Stimulated activated CD4-positive, alpha-beta T cell treated with anti-CD3 and anti-CD28 coated beads, Interleukin-15, amount 100 ng/mL, for 1 hour (primary cell): ENCODE measurements around the gene EPHB2.

ENCODE experiments used
- DNase-seq, 2 donors: peaks; one replicate each; pipeline ENCODE4 v3.0.0-alpha.2; 2020; ENCODE audit warnings: low read depth in 1 of 2, low spot score in 1 of 2

Gene EPHB2

DNA sequence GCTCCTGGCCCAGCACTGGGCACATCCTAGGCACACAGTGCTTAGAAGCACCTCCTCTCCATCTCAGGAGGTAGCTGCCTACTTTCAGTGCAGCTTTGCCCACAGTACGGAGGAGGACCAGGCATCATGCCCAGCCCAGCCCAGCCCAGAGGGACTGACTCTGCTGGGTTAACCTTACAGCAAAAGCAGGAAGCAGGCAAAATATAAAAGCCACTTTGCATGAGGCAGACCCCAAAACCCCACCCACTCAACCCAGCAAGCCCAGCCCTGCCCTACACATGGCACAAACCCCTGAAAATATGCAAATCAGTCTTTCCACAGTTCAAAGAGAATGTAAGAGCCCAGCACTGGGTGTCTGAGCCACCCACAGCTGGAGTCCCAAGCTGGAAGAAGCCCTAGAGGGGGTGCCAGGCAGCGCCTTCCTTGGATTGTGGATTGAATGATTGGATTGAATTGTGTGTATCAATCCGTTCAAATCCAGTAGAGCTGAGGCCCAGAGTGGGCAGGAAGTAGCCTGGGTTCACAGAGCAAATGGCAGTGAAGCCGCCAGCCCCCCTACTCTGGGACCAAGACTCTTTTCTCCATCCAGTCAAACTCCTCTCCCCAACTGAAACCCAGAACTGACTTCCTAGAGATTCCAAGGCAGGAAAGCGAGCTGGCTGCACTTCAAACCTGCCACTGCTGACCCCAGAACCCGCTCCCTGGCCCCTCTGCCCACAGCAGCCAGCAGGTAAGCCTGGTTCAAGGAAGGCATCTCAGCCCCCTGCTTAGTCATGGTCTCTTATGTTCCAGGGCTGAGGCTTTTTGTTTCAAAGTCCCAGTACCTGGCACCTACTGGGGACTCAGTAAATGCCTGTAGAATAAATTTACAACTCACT lies 144.3 kb downstream of the EPHB2 start:
- DNase-seq = no peak

DNA sequence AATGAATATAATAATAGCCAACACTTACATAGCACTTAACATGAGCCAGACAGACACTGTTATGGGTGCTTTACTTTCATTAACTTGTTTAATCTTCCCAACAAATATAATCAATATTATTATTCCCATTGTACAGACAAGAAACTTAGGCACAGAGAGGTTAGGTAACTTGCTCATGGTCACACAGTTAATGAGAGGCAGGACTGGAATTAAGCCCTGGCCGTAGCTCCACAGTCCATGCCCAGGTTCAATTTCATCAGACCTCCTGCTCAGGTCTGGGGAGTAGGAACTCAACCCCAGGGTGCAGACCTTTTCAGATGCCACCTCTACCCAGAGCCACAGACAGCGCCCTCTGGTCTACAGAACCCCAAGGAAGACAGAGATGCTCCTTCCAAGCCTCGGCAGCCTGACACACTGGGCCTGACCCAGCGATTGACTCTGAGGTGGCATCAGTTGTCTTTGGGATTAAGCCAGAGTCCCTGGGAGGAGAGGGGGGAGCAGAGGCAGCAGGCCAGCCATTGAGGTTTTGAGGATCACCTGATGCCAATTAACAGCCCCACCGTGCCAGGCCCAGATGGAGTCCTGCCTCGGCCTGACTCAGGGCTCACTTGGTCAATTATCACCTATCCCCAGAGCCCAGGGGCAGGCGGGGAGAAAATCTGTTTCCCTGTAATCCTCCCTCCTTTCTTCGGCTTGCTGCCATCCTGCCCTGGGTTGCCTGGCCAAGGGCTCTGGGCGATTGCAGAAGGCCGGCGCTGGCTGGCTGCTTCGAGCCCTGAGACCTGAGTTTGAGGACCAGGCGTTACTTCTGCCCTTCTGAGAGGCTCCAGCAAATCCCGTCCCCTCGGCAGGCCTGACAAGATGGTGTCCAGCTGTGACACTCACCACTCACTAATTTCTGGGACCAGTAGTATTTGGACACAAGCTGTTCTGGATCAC lies 145.3 kb downstream of the EPHB2 start:
- DNase-seq = no peak

- DNase-seq = no peak
These were observed 147.0 kb downstream of the EPHB2 start for GRCh38 chr1:22857661-22858060.

DNA sequence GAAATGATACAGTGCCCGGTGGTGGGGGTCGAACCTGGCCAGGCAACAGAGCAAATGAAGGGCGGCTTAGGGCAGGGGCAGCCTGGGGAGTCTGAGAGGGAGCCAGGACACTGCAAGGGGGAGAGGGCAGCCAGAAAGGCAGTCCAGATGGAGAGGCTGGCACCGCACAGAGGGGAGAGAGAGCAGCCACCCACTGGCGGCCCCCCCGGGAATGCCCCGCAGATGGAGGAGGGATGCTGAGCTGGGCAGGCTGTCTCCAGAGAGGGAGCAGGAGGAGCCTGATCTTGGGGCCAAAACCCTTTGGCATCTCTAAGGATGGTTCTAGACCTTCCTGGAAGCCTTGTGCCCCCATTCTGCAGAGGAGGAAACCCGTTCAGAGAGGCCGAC lies 149.8 kb downstream of the EPHB2 start:
- DNase-seq = no peak

- DNase-seq = no peak
These were observed 150.3 kb downstream of the EPHB2 start for GRCh38 chr1:22860883-22861385.

DNA sequence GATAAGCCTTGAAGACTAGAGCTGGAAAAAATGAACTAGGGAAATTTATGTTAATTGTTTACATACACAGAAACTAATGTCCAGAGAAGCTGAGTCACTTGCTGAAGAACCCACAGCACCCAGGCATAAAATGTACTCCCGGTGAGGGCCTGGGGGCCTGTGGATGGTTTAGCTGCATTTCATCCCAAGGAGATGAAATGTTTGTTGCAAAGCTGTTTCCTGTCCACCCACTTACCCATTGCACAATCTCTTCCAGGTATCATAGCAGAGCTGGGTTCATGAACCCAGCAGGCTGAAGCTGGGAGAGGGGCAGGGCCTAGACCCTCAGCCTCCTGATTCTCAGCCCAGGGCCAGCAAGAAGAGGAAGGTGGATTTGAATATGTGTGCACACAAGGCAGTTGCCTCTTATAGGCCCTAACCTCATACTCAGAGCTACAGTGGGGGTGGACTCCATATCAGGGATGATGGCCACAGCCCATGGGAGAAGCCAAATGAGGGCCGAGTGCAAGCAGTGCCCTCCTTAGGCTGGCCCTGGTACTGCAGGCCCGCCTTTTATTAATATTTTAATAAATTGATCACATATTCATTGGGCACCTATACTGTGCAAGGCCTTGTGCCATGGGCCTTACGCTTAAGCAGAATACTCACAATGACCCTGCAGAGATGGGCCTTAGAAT lies 151.3 kb downstream of the EPHB2 start:
- DNase-seq = no peak

DNA sequence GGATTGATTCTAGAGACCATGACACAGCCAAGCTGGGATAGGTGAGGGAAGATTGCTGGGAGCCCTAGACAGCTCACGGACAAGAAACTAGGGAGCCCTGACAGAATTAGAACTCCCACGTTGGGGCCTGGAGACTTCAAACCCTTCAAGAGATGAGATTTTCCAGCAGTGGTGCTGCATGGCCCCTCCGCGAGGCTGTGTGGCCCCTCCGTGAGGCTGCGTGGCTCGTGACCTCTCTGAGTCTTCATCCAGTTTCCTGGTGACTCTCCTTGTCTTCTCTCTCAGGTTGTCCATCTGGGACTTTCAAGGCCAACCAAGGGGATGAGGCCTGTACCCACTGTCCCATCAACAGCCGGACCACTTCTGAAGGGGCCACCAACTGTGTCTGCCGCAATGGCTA lies 152.1 kb downstream of the EPHB2 start:
- no peak for DNase-seq

DNA sequence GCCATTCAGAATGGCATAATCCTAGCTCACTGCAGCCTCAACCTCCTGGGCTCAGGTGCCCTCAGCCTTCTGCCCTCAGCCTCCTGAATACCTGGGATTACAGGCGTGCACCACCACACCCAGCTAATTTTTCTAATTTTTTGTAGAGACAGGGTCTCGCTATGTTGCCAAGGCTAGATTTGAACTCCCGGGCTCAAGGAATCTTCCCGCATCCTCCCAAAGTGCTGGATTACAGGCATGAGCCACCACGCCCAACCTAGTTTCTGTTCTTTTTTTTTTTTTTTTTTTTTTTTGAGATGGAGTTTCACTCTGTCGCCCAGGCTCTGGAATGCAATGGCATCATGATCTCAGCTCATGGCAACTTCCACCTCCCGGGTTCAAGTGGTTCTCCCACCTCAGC lies 153.1 kb downstream of the EPHB2 start:
- no peak for DNase-seq

- no peak for DNase-seq
These were observed 154.2 kb downstream of the EPHB2 start for GRCh38 chr1:22864886-22865285.

DNA sequence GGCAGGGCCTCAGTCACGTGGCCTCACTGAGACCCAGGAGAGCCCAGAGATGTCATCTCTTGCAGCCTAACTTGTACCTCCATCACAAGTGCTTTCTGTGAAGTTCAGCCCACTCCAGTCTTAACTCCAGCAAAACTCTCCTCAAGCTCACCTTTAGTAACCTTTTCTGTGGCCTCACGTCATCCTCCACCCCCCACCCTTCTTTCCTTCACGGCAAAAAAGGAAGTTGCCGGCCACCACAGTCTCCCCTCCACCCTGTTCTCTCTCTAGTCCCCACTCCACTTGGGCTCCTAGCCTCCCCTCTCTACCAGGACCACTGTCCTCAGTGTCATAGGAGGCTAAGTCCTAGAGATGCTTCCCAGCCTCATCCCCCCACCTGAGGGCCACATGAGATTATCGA lies 155.1 kb downstream of the EPHB2 start:
- no peak for DNase-seq

DNA sequence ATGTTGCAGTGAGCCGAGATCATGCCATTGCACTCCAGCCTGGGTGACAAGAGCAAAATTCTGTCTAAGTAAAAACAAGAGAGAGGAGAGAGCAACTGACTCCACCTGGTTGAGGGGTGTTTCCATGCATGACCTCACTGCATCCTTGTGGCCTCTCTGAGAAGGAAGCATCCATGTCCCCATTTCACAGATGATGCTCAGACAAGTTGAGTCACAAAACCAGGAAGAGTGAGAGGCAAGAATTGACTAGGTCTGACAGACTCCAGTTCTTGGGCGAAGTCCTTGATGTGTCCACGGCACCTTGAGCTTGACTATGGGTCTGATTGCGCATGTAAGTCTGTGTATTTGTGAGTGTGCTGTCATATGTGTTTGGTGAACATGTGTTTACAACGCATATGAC lies 156.2 kb downstream of the EPHB2 start:
- no peak for DNase-seq

DNA sequence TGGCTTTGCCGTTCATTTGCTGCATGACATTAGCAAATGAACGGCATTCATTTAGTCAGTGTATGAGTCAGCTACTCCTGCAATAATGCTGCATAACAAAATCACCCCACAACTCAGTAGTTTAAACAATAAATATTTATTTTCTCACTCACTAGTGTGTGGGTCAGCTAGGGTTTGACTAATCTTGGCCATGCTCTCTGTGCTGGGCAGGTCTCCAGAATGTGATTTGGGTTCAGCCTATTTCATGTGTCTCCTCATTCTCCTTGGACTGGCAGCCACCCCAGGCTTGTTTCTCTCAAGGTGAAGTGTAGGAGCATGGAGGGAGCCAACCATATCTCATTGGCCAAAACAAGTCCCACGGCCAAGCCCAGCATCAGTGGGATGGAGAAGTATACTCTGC lies 157.7 kb downstream of the EPHB2 start:
- no peak for DNase-seq

DNA sequence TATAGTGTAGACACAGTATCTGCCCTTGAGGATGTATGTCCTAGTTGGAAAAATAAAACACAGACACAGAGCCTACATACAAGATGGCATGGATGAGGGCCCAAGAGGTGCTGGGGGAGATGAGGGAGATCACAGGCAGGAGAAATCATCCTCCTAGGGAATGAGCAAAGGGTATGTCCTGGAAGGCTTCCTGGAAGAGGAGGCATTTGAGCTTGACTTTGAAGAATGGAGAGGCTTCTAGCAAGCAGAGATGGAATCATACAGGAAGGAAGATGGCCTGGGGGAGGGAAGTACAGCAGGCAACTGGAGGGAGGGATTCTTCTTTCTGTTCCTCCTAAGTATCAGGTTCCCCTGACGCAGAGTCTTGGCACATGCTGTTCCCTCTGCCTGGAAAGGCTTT lies 158.7 kb downstream of the EPHB2 start:
- no peak for DNase-seq

- DNase-seq = no peak
These were observed 159.7 kb downstream of the EPHB2 start for GRCh38 chr1:22870201-22870871.

- no peak for DNase-seq
These were observed 162.5 kb downstream of the EPHB2 start for GRCh38 chr1:22872981-22873664.

- DNase-seq = no peak
These were observed 164.1 kb downstream of the EPHB2 start for GRCh38 chr1:22874785-22875184.

DNA sequence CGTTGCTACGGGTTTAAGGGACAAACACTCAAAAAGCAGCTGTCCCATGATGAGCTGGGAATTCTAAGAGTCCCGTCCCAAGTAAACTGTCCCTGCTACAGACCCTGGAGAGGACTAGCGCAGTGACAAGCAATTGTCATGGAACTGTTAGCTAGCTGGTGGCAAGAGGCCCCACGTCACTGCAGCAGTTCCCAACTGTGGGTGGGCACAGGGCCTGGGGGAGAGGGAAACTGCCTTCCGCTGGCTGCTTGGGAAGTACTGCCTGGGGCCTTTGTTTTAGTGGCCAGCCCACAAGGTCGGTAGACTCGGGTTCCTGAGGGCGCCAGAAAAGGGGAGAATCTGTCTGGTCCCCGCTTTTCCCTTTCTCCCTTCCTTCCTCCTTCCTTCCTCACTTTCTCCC lies 164.6 kb downstream of the EPHB2 start:
- DNase-seq = no peak

DNA sequence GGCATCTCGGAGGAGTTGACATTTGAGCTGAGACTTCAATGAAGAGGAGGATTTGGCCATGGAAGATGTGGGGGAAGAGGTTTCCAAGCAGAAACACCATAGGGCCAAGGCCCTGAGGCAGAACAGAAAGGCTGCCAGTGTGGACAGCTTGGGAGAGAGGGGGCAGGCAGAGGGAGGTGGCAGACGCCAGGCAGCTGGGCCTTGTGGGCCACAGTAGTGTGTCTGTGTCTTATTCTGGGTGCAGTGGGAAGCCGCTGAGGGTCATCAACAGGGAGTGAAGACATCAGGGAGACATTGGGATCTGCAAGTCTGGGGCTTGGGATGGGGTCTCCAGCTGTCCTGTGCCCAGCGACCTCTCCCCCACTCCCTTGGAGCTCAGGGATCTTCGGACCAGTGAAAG lies 165.2 kb downstream of the EPHB2 start:
- DNase-seq = no peak

- no peak for DNase-seq
These were observed 165.9 kb downstream of the EPHB2 start for GRCh38 chr1:22876359-22877111.
